SKM-1 treated with dmso at 0.1 percent for 144 hours (cell line): Measurements from ENCODE around the gene FOXC2.
"Not testable (repeated sequence)": the region's sequence is repeated elsewhere in the genome, so short reads cannot be mapped to it uniquely, and the experiment has no call there.

Source experiments
- DNase-seq: peaks from one replicate; lab custom pipeline; 2025; ENCODE audit not compliant: unreplicated experiment; lab: John Stamatoyannopoulos, UW

The FOXC2 gene

DNA sequence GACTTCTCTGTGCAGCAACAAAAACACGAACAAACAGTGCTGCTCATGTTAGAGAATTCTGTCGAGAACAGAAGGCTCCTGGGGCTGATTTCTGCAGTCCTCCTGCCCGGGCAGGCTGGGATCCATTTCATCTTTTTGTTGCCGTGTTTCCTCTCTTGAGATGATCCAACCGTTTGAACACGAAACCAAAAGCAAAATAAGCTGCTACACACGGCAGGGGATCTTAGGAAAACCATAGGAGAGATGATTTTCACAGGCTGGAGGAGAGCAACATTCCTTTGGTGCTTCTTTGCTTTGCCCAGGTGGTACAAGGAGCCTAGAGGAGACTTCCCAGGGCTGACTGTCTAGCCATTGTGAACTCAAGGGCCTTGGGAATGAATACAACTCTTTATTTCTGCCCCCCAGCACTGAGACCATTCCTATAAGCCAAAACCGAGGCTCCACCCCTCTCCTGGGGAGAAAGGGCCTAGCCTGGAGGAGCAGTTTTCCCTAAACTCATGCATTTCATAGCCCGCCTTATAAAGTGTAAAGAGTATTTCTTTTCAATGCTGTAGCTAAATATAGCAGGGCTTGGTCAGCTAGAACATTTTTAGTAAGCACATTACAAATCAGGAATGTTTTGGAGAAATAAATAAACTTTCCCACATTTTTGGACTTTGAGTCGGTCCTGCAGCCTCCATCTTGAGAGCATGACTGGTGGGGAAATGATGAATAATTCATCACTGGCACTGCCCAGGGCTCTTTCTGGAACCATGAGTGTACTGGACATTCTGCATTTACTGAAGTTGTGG is 19.4 kb downstream of the FOXC2 start:
- DNase-seq = no peak

DNA sequence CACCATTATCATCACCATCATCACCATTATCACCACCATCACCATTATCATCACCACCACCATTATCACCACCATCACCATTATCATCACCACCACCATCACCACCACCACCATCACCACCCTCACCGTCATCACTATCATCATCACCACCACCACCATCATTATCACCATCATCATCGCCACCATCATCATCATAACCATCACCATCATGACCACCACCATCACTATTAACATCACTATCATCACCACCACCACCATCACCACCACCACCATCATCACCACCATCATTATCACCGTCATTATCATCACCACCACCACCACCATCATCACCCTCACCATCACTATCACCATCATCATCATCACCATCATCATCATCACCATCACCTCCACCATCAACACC is 20.9 kb downstream of the FOXC2 start:
- DNase-seq = no peak

DNA sequence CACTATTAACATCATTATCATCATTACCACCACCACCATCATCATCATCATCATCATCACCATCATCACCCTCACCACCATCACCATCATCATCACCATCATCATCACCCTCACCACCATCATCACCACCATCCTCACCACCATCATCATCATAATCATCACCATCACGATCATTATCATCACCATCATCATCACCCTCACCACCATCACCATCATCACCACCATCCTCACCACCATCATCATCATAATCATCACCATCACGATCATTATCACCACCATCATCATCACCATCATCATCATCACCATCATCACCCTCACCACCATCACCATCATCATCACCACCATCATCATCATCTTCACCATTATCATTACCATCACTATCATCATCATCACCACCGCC is 21.3 kb downstream of the FOXC2 start:
- DNase-seq = not testable (repeated sequence)

DNA sequence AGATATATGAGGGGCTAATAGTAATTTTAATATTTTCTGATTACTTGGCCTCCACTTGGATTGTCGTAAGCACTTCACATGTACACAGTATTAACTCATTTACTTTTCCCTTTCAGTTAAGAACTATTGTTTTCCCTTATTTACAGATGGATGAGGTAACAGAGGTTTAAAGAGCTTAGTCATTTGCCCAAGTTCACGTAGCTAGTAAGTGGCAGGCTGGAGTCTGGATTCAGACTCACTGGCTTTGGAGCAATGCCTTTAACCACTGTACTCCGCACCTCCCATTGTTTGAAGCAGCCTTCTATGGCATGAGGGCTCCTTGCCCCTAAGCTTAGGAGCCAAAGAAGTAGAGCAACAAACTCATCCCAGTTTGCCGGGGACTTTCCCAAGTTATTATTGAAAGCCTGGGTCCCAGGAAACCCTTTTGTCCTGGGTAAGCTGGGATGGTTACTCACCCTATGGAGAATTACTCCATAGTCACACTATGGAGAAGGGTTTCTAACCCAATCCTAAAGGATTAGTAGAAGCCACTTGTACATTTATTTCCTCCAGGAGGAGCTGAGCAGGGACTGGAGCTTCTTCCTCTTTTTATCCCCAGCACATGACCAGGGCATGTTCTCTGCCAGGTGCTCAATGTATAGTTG is 24.0 kb downstream of the FOXC2 start:
- no peak for DNase-seq

DNA sequence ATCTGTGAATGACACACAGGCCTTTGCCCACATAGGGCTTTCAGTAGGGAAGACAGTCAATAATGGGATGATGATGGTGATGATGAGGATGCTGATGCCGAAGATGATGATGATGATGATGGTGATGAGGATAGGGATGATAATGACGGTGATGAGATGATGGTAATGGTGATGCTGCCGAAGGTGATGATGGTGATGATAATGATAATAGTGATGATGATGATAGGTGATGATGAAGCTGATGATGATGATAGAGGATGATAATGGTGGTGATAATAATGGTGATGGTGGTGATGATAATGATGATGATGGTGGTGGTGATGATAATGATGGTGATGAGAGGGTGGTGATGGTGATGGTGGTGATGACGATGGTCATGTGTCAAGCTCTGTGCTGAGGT is 24.6 kb downstream of the FOXC2 start:
- DNase-seq = no peak

DNA sequence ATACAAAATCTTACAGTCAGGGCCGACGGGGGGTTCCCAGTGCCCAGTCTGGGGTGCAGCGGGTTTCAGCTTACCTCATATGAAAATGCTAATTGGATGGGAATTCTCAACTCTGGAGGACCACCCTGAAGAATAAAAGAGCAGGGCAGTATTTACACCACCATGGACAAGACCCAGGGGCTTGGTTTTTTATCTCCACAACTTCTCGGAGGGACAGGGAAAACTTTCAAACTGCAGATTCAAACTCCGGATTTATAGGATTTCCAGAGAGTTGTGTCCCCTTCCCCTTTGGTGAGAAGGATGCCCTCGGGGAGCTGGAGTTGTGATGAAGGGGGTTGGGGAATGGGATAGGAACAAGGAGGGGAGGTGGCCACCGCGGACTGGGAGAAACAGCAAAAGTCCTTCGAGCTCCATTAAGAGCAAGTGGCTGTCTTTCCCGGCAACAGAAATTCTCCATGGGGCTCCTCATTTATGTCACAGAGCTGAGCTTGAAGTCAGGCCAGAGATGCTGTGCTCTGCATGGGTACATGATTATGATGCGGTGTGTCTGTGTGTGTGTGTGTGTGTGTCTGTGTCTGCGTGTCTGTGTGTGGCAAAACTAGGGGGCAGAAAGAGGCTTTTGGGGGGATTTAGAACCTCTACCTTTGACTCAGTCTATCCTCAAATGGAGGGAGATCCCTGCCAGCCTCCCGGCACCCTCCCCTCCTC is 27.4 kb downstream of the FOXC2 start:
- no peak for DNase-seq

DNA sequence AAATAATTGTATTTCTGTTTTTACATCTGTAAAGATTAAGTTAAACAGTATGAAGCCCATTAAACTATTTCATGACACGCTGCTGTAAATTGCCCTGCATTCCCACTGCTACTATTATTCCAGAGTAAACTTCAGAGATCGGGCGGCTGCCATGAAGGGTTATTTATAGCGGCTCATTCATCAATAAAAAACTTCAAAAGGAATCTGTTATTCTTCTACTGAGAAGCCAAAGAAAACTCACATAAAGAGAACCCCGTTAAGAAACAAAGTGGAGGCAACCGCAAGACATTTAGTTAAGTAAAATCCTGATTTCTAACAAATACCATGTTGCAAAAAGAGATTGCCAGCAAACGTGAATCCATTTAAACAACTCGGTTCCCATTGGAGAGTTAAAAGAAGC is 28.1 kb downstream of the FOXC2 start:
- DNase-seq = no peak

DNA sequence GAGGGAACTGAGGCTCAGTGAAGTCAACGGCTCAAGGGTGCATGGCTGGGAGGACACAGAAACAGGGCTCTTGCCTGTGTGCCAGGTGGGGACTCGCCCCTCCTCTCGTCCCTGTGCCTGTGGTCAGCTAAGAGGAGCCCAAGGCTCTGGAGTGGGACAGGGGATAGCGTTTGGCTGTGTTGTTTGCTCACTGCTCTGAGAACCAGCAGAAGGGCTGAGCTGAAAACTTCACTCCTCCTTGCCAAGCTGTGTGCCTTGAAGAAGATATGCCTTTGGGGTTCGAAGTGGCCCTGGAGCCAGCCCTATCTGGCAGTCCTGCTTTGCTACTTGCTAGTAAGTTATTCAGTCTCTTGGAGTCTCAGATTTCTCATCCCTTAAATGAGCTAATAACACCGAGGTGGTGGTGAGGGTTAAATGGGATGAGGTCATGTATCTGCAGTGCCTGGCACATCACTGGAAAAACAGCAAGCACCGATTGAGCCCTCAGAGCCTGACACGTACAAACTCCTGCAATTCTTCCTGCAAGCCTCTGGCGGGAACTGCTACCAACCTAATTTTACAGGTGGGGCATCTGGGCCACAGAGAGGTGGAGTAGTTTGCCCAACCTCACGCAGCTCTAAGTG is 29.5 kb downstream of the FOXC2 start:
- DNase-seq = no peak

DNA sequence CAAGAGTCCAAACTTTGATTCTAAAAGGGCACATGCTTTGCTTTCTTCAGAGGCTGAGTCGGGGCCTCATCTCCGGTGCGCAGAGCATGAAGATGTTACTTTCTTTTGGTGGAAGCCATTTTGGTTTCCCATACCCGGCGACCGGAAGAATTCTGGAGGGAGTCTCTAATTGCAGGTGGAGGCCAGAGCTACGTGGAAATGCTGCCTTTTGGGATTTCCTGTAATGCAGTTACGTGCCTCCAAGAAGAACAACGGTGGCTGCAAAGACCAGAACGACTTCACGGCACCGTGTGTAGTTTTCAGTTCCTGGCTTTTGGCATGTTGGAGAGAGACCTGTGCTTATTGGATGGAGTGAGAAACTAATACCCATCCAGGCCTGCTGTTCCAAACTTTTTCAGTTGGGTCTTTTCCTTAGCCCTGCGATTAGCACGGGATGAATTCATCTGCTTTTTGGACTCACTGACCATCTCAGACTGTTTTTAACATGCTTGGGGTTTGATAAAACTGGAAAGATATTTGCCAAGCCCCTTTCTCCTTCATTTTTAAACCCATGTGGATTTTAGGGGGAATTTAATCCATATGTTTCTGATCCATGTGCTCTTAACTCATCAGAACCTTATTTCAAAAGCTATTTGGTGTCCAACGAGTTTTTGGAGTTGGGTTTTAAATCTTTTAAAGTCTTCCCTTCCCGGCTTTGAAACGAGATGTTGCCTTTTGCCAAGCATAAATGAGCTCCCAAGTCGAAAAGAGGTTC is 30.7 kb downstream of the FOXC2 start:
- no peak for DNase-seq

DNA sequence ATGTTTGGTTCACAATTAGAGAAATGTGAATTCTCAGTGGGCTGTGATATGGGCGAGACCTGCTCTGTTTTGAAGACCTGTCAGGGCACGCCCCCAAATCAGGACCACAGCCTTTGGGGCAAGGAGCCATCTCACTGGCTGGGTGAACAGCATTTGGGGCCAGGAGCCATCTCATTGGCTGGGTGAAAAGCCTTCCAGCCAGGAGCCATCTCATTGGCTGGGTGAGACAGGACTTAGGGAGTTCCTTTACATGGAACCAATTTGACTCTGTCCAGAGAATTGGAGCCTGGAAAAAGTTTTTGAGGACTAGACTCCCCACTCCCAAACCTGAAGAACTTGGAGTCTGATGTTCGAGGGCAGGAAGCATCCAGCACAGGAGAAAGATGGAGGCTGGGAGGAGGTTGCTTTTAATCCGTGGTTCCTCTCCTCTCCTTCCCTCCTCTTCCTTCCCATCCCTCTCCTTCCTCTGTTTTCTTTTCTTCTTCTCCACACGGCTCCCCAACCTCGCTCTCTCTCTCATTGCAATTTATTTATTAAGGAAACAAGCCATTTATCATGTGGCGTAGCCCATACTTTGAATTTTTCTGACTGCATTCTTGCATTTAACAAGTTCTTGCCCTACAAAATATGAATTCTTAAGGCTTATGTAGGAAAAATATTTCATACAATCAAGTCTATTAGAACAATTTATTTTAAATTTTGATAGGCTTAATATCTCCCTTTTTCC is 31.4 kb downstream of the FOXC2 start:
- no peak for DNase-seq

DNA sequence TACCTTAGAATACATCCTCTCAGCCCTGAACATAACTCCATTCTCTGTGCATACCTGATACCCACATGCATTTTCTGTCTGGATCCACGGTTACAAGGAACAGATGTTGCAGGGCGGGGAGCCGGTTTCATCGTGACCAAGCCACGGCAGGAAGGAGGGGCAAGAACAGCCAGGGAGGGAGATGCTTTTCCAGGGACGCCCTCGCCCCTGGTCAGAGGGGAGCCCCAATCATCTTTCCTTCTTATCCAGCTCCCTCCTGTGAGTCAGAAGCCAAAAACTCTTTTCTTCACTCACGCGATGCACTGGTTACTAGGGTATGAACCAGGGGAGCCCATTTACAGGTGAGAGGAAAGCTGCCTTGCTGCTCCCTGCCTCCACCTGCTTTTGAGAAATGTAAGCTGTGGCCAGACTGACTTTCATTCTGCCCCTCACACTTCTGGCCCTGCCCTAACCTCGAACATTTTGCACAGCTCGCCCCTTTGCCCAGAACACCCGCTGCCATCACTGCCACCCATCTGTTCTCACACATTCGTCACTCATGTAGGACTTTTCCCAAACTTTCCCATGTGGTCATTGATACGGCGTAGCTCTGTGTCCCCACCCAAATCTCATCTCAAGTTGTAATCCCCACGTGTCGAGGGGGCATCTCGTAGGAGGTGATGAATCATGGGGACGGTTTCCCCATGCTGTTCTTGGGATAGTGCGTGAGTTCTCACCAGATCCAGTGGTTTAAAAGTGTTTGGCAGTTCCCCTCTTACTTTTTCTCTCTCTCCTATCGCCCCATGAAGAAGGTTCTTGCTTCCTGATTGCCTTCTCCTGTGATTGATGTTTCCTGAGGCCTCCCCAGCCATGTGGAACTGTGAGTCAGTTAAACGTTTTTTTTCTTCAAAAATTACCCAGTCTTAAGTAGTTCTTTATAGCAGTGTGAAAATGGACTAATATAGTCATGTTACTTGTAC is 32.3 kb downstream of the FOXC2 start:
- DNase-seq = no peak

DNA sequence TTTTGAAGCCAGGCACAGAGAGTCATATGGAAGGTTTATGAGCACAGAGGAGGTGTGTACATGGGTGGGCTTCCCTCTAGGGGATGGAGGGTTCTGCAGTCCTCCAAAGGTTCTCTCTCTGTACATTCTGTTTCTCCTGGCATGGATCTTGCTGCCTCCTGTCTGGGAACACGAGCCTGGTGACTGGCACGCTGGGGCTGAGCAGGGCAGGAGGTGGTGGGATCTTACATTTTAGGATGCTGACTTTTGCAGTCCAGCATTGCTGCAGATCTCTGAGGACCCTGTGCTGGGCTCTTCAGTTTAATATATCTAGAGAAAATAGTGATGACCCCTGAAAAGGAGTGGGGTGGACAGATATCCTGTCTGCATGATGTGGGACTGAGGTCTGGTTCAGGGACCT is 34.7 kb downstream of the FOXC2 start:
- no peak for DNase-seq

DNA sequence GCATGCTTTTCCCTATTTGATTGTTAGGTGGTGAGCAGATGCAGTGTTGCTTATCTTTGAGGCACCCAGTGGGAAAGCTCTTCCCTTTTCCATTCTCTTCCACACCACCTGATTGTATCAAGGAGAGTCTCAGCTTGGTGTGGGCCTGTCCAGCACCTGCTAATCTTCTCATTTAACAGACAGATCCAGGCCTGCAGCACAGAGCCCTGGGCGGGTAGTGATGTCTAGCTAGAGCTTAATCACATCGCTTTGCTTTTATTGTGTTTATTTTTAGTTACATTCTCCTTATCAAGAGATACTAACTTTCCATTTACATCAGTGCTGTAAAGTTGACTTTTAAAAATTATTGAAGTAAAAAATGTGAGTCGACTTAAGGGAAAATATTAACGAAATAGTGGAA is 35.9 kb downstream of the FOXC2 start:
- no peak for DNase-seq

DNA sequence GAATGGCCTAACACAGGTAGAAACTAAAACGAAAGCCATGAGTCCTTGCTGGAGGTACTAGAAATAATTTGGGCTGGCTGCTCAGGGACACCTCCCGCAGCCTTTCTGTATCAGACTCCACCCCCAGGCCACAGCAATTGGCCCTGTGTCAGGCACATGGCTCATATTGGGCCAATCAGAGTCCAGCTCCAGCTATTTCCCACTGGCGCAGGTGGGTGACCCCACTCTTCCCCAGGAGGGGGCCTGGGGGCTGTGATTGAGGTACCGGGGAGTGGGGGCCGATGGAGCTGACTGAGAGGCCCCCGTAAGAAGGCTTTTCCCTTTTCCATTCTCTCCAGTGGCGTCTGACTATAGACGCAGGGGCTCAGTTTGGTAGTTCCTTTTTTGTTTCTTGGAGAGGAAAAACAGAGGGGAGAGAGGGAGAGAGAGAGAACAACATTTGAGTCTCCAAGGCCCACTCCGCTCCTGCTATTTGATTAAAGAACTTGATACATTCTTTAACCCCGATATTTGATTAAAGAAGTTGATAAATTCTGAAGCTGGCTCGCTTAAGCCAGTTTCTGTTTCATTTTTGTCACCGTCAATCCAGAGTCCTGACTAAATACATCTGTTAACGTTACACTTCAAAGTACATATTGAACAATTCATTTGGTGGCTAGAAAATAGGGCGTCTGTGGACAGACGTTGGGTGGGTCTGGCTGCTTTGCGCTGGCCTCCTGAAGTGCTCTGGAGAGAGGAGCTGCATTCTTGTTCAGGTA is 38.0 kb downstream of the FOXC2 start:
- DNase-seq = no peak

DNA sequence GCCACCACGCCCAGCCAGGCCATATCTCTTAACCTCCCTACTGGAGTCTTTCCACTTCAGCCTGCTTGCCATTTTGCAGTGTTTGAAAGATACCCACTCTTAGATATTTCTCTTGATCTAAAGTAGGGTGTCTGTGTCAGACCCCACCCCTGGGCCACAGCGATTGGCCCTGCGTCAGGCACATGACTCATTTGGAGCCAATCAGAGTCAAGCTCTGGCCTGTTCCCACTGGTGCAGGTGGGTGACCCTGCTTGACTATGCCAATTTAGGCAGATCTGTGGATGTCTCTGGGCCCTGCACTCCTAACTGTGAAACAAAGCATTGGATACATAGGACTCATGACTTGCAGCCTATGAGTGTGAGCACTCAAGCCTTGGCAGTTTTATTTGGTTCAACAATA is 39.3 kb downstream of the FOXC2 start:
- DNase-seq = no peak

DNA sequence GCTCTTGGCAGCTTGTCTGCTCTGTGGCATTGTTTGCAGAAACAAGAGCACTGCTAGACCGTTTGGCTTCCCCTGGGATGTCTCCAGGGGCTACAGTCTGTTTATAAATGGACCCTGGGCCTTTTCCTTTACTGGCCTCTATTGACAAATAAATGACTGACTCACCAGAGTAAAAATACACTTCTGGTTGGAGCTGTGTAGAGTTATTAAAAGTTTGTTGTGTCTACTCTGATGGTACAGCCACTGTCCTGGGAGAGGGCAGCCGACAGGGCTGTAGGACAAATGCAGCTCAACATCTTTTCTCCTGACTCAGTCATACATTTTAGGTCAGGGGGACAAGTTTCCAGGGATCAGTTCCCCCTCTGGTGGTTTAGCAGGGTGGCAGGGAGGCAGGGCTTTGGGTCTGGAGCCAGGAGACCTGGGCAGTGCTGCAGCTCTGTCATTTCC is 41.7 kb downstream of the FOXC2 start:
- no peak for DNase-seq

DNA sequence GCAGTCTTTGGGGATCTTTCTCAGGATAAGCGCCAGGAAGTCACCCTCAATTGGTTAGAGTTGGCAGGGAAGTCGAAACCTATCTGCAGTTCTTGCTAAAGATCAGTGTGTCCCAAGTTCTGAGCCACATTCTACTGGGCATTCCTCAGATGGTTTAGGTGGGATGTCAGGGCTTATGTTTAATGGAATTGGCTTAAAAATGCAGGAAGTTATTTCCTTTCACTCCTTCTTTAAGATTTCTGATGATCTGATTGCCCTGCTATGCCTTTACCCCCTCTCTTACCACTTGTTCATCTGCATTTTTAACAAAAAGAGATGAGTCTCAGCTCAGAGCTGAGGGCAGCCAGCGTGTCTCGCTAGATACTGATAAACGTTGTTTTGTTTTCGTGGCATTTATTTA is 42.5 kb downstream of the FOXC2 start:
- no peak for DNase-seq

DNA sequence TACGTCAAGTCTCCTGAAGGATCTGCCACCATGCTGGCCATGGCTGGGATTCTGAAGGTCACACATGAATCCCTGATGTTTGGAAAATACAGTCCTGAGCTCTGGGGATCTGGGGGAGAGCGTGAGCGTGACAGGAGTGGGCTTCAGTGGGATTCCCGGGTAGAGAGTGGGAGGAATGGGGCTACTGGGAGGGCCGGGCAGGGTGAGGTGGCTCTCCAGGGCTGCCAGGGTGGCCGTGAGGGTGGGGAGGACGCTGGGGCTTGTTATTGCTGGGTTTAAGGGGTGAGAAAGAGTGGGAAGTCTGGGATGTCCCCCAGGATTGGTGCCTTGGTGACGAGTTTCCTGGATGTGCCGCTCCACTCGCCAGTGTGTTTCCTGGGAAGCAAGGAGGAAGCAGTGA is 43.0 kb downstream of the FOXC2 start:
- no peak for DNase-seq
